ENCODE measurements around the gene SPTBN1.

The SPTBN1 gene

GRCh38 chr2:54648256-54648655 lies 192.1 kb downstream of the SPTBN1 start:
- intact Hi-C loops (cut with DNase I; ENCODE audit: low total_unique reads), result no loop called here
- peaks cover 93 to 99% (median 95%) of the 10 kb centered on the region in 3 donors for H3K36me3 ChIP-seq
- no peaks in the 10 kb centered on the region for H3K9me3 ChIP-seq
- no peak for TF ChIP-seq CTCF (IDR thresholded peaks at IDR 0.05)
- DNase-seq, result no peak
- H3K27ac ChIP-seq, result no peak overlapping the region
- H3K4me3 ChIP-seq, result no peak overlapping the region
- H3K4me1 ChIP-seq, result no peaks in the 10 kb centered on the region
- H3K27me3 ChIP-seq, result no peaks in the 10 kb centered on the region

GRCh38 chr2:54649191-54649590 lies 193.1 kb downstream of the SPTBN1 start:
- no peaks in the 10 kb centered on the region for H3K4me1 ChIP-seq
- DNase-seq, result no peak
- intact Hi-C loops (cut with DNase I; ENCODE audit: low total_unique reads), result no loop called here
- no peaks in the 10 kb centered on the region for H3K9me3 ChIP-seq
- TF ChIP-seq CTCF (IDR thresholded peaks at IDR 0.05), result no peak
- H3K36me3 ChIP-seq, result peaks cover 93 to 99% (median 96%) of the 10 kb centered on the region in 3 donors
- H3K27me3 ChIP-seq, result no peaks in the 10 kb centered on the region
- no peak overlapping the region for H3K27ac ChIP-seq
- no peak overlapping the region for H3K4me3 ChIP-seq

GRCh38 chr2:54649633-54650032 lies 193.5 kb downstream of the SPTBN1 start:
- H3K36me3 ChIP-seq, result peaks cover 93 to 99% (median 96%) of the 10 kb centered on the region in 3 donors

GRCh38 chr2:54650612-54651011 lies 194.5 kb downstream of the SPTBN1 start:
- no peaks in the 10 kb centered on the region for H3K4me1 ChIP-seq
- H3K4me3 ChIP-seq, result no peak overlapping the region
- intact Hi-C loops (cut with DNase I; ENCODE audit: low total_unique reads), result no loop called here
- no peak for TF ChIP-seq CTCF (IDR thresholded peaks at IDR 0.05)
- DNase-seq, result no peak
- H3K27me3 ChIP-seq, result no peaks in the 10 kb centered on the region
- peaks cover 93 to 99% (median 96%) of the 10 kb centered on the region in 3 donors for H3K36me3 ChIP-seq
- no peaks in the 10 kb centered on the region for H3K9me3 ChIP-seq
- no peak overlapping the region for H3K27ac ChIP-seq

More at GRCh38 chr2:54649633-54650032, 193.5 kb downstream of the SPTBN1 start:
- intact Hi-C loops (cut with DNase I; ENCODE audit: low total_unique reads), result no loop called here
- Histone ChIP-seq H3K27ac (no peak overlapping the region), H3K27me3 (no peaks in the 10 kb centered on the region), H3K4me3 (no peak overlapping the region), H3K9me3 (no peaks in the 10 kb centered on the region), H3K4me1 (no peaks in the 10 kb centered on the region)
- TF ChIP-seq CTCF (IDR thresholded peaks at IDR 0.05), result no peak
- DNase-seq, result no peak

- no peak for DNase-seq
- no peak for TF ChIP-seq CTCF (IDR thresholded peaks at IDR 0.05)
- Histone ChIP-seq H3K36me3 (peaks cover 91 to 99% (median 93%) of the 10 kb centered on the region in 3 donors), H3K4me1 (no peaks in the 10 kb centered on the region), H3K27me3 (no peaks in the 10 kb centered on the region), H3K27ac (no peak overlapping the region), H3K9me3 (no peaks in the 10 kb centered on the region), H3K4me3 (no peak overlapping the region)
- intact Hi-C loops (cut with DNase I; ENCODE audit: low total_unique reads), result no loop called here
Observed at GRCh38 chr2:54651291-54651690, 195.2 kb downstream of the SPTBN1 start.

GRCh38 chr2:54652540-54652939 lies 196.4 kb downstream of the SPTBN1 start:
- Histone ChIP-seq H3K27ac (no peak overlapping the region), H3K4me1 (no peaks in the 10 kb centered on the region), H3K4me3 (no peak overlapping the region), H3K27me3 (no peaks in the 10 kb centered on the region), H3K9me3 (no peaks in the 10 kb centered on the region), H3K36me3 (peaks cover 79 to 99% (median 89%) of the 10 kb centered on the region in 3 donors)
- intact Hi-C loops (cut with DNase I; ENCODE audit: low total_unique reads), result no loop called here
- DNase-seq, result no peak
- TF ChIP-seq CTCF (IDR thresholded peaks at IDR 0.05), result no peak

Data from tibial artery (tissue), 4 donors.